Left lobe of liver (tissue), 2 donors: Measurements from ENCODE around the gene FEM1C. TPM values are rescaled to one million over a fixed set of nuclear protein-coding genes. Genes with fewer than 3 reads are reported as not detected.

Experiments
- ATAC-seq: fragments of 200-7000 bp; cut with Tn5 transposase; one replicate; pipeline ENCODE4 v1.9.1; 2020; ENCODE audit warnings: mild to moderate bottlenecking, moderate library complexity
- DNase-seq: peaks from one replicate; pipeline ENCODE4 v3.0.0-alpha.2; 2020; ENCODE audit warnings: low spot score
- total RNA-seq: library from RNA; stranded (reverse); gene quantifications from one replicate; pipeline ENCODE4 v1.2.1, GENCODE V29; 2021
- donor health status: DM: no; HTN: no; CAD: no; lungs with moderate emphysema.
- donor health status: DM: no; HTN: yes; CAD: no.

FEM1C gene
- total RNA-seq, 1 donor from 2014 or later, result 7.6 TPM

DNA sequence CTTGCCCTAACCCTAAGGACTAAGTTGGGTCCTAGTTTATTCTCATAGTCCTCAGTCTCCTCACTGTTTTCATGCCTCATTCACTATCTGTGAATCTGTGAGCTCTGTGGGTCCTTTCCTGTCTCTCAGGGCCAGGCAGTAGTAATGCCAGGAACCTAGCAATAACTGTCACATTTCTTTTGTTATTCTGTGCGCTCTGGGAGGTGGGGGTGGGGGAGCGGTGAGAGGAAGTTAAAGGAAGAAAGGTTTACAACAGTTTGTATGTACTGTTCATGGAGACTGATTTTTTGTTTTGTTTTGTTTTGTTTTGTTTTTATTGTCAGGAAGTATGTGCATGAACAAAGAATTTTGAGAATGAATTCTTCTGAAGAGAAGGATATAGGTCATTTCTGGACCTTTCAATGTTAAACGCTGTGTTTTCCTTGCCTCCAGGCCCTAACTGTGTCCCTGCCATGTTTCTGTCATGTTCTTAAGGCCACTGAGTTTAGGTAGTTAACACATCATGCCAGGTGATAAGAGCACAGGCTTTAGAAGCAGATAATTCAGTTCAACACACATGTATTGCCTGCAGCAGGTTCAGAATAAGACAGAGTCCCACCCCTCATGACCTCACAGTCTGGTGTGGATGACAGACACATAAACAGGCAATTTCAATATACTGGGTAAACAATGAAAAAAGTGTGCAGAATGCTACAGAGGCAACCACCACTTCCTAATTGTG is 13.3 kb upstream of the FEM1C start:
- peak; percentile 69 for ATAC-seq
- no peak for DNase-seq

DNA sequence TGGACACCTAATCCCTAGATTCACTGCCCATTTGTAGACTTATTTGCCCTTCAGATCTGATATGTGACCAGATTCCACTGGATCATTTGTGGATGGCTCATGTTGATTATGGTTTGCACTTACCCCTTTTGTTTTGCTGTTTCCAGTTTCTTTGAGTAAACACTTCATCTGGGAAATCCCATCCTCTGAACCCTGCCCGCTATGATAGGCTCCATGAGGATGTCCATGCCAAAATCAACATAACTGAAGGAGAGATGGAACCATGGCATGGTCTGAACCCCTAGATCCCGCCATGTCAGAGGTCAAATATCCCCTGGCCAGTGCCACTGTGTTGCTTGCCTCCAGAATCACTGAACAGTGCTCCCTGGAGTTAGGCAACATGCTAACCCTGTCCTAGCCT is 11.7 kb upstream of the FEM1C start:
- ATAC-seq (peak; percentile 42), DNase-seq (no peak)

DNA sequence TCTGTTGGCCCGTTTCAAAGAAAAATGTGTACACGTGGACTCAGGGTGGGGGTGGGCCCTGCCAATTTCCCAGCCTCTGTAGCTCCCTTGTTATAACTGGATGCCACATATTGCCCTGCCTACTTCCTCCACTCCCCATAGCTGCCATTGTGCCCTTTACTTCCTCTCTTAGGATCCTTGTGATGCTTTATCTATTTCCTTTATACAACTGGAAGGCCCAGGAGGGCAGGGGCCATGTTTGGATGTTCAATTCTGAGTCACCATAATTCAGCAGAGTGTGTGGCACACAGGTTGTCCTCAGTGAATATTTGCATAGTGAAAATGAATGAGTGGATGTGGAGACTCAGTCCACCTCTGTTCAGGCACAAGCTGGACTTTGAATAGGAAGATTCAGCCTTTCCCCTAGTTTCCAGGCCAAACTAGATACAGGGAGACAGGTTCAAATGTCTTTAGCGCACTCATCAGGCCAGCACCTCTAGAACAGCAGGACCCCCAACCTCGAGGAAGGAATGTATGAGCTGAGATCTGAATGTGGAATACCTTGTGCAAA is 10.6 kb upstream of the FEM1C start:
- DNase-seq, result no peak
- peak; percentile 70 for ATAC-seq

DNA sequence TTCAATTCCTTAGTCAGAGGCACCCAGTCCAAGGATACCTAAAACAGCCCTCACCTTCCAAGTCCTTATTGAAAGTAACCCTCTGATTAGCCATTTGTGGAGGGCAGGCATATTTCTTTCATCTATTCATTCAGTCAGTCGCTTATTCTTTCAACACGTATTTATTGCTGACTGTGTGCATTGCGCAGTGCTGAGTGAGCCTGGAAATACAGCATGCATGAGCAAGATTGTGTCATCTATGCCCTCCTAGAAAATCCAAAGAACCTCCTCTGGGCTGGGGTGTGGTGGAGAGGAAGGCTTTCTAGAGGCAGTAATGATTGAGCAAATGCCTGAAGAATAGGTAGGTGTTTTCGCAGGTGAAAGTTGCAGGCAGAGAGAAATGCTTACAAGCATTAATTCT is 8.5 kb upstream of the FEM1C start:
- DNase-seq (no peak), ATAC-seq (no peak)

DNA sequence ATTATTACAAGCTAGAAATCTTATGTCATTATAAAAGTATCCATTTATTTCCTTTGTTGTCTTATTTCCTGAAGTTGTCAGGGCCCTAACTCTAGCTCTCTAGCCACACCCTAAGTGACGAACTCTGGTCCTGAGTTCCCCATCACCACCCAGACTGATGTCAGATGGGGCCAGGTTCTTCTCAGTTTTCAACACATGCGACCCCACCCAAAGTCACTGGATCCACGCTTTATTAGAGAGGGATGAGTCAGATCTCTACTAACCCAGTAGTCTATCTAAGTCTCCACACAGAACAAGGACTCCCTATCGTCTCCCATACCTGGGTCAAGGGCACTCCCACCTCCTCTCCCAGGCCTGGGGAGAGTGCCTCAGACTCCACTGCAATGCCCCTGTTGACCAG is 6.8 kb upstream of the FEM1C start:
- ATAC-seq, result no peak
- DNase-seq, result no peak

DNA sequence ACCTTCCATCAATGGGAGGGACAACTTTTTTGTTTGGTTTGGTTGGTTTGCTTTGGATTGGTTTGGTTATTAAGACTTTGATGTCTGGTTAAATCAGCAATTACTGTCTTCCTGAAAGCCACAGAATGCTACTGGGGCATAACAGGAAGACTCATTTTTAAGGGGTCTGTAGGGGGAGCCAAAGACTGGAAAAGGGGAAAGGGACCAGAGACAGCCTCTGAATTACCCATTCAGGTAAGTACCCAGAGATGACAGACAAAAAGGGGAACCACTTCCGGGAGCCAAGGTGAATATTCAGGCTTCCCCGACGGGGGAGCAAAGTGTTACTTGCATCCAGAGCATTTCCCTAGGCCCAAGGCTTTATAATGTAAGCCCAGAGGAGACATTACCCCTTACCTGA is 4.6 kb upstream of the FEM1C start:
- DNase-seq (no peak), ATAC-seq (no peak)

DNA sequence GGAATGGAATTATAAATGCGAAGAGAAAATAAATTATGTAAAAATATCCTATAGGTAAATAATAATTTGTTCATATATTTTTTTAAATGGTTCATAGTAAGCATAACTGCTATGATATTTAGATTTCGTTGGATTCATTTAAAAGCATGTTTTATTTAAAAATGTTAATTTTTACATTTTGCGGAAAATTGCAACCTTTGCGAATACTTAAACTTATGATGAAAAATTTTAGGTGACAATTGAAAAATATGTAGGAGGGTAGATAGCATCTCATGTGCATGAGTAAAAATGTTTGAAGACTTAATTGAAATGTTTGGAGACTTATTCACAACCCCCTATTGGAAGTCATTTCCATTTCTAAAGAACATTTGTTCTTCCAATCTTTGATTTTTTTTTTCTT is 4.1 kb upstream of the FEM1C start:
- ATAC-seq (no peak), DNase-seq (no peak)

DNA sequence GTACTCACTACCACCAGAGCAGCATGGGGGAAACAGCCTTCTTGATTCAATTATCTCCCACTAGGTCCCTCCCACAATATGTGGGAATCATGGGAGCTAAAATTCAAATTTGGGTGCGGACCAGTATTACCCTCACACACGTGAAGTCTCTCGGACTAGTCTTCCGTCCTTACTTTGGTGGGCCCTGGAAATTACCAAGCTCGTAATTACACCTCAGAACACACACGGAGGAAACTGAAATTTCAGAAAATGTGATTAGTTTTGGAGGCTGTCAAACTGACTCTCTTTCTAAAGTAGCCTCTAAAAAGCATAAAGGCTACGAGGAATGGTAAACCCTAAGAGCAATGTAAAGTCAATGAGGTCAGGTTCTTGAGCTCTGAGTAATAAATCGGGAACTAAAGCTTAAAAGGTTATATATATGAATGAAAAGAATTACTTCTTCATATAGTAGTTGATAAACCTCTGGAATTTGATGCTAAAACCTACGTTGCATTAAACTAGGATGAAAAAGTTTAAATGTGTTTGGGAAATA is 842 bp upstream of the FEM1C start:
- no peak for ATAC-seq

DNA sequence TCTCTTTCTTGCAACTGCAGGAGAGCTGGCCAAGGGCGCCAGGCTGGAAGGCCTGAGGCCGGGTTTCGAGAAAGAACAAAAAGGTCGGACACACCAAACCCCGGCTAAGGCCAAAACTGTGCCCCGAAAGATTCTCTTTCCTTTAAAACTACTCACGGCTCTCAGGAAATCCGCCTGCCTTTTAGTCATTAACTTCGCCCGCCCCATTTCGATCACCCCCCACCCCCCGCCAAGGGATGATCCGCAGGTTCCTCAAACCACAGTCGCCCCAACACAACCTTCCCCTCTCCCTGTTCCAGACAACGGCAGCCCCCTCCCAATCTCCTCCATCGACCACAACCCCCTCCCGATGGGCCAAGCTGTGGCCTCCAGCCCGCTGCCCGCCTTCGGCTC is 536 bp downstream of the FEM1C start:
- ATAC-seq (peak; percentile 49), DNase-seq (peak; percentile 67)

More for the DNA sequence above, 842 bp upstream of the FEM1C start:
- DNase-seq, result no peak

DNA sequence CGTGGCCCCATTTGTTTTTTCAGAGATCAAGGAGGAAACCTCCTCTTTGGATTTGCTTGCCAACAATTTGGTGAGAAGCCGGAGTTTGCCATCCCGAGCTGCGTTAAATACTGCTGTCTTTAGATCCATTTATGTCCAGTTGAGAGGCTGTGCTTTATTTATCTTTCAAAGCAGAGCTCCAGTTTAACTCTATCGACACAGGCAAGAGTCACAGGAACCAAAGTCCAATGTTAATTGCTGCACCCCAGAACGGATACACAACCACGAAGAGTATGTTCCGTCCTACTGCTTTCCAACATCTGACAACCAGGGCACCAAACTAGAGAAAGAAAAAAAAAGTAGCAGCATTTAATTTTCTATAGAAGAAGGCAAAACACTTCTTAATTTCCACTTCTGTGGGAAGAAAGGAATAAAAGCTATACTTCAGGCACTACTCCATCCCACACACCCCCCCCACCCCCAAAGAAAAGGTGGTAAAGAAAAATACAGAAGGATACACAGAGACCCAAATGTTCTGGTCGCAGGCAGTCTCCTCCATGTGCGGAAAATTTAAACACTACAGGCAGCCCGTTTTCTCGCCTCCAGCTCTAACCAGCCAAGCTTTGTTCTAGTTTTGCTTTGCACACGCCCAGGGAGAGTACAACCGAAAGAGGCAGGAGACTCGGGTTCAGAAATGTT is 1.1 kb downstream of the FEM1C start:
- ATAC-seq (peak; percentile 47), DNase-seq (no peak)

DNA sequence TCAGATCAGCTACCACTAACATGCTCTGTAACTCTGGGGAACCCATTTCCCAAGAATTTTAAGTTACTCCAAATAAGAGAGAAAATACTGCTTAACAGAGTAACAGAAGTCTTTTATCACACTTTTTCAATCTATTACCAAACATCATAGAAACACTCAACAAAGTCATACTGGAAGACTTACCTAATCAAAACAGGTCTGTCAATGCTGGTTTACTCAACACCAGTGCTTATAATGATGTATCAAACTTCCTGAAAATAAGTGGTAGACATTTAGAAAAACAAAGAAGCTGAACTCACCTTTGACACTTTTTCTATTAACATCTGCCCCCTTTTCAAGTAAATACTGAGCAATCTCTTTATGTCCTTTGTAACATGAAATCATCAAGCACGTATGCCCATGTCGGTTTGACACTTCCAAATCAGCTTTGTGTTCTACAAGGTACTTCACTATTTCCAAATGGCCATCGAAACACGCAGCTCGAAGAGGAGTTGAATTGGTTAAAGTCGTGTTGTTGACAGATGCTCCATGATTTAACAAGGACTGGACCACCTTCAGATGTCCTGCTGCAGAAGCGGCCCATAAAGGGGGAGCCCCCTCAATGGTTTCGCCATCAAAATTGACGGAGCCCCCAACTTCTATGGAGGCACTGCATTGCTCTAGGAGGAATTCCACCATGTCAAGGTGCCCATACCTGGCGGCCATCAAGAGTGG is 1.8 kb downstream of the FEM1C start:
- no peak for ATAC-seq
- no peak for DNase-seq

DNA sequence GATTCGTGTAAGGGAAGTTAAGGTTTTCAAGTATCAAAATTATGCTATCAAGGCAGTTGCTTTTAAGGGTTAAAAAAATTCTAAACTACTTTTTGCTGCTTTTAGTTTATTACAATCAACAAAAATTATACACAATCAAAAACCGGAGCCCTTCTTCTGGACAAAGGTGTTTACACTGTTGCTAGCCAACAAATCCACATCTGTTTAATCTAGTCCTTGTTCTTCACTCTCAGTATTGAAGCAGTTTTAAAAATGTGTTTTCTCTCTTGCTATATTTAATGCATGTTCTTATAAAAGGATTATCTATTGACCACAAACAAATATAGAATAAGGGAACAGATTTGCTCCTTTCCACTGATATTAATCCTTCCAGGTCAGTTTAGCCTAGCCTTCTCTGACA is 2.5 kb downstream of the FEM1C start:
- ATAC-seq (no peak), DNase-seq (no peak)

DNA sequence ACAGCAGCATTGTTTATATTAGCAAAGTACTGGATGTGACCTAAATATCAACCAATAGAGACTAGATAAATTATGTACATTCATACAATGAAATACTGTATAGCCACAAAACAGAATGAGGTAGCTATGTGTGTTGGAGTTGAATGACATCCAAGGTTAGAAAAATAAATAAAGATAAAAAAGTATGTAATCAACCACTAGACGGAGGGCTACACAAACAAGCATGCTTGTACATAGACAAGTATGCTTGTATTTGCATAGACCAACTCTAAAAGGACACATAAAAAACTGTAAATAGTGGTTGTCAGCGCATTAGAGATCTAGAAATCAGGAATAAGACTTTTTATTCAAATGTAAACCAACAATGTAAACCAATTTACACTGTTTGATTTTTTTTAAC is 3.0 kb downstream of the FEM1C start:
- no peak for DNase-seq

DNA sequence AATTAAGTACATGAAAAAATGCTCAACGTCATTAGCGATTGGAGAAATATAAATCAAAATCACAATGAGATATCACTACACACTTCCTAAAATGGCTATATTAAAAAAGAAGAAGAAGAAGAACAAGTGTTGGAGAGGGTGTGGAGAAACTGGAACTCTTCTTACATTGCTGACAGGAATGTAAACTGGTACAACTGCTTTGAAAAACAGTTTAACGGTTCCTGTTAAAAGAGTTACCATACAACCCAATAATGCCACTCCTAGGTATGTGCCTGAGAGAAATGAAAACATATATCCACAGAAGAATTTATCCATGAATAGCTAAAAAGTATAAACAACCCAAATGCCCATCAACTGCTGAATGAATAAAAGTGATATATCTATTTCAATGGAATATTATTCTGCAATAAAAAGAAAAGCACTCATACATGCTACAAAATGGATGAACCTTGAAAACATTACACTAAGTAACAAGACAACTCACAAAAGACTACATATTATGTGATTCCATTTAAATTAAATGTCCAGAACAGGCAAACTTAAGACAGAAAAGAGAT is 9.0 kb downstream of the FEM1C start:
- DNase-seq (no peak), ATAC-seq (no peak)

More for the DNA sequence above, 3.0 kb downstream of the FEM1C start:
- no peak for ATAC-seq

DNA sequence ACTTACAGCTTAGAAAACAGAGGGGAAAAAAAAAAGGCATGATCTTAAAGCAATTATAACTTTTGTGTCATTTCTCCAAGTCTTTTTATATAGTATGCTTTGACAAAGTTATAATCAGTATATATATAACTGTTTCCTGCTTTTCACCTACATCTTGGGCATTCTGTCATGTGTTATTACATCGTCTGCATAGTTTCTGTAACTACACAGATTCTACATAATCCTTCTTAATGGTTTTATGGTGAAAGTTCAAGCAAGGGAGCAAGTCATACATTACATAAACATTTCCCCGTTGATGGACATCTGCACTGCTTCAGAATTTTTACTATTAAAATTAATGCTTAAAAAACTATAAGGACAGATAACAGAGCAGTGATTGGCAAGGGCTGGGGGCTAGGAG is 12.1 kb downstream of the FEM1C start:
- ATAC-seq (no peak), DNase-seq (no peak)

DNA sequence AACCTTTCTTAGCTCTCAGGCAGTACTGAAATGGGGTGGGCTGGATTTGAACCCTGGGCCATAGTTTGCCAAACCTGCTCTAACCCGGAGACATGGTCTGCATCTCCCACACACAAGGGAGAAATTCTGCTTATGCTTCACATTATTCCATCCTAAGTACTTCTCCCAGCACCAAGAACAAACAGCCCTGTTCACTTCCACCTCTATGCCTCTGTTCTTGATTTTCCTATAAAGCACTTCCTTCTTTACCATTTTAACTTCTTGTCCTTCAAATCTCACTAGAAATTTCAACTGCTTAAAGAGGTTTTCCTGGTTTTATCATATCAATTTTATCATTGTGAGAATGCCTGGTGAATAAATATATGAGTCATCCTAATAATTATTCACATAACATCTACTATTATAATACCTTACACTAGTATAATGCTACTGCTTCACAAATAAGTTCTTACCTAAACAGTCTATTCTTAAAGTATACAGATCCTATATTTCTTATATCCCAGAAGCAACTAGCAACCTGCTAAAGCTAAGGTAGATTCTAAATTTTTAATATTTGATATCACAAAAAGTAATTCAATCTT is 12.7 kb downstream of the FEM1C start:
- ATAC-seq, result no peak
- no peak for DNase-seq

DNA sequence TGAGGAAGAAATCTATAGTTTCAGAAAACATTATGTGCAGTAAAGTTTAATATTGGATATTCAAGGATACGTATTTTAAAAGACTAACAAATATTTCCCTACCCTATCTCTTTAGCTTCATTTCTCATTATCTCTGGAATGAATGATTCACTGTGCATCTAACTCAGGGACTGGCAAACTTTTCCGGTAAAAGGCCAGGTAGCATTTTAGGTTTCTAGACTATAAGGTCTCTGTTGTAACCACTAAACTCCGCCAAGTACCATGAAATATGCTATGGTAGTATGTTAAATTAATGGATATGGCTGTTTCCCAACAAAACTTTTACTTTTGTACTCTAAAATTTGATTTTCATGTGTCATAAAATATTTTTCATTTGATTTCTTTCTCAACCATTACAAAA is 13.2 kb downstream of the FEM1C start:
- ATAC-seq (no peak), DNase-seq (no peak)

DNA sequence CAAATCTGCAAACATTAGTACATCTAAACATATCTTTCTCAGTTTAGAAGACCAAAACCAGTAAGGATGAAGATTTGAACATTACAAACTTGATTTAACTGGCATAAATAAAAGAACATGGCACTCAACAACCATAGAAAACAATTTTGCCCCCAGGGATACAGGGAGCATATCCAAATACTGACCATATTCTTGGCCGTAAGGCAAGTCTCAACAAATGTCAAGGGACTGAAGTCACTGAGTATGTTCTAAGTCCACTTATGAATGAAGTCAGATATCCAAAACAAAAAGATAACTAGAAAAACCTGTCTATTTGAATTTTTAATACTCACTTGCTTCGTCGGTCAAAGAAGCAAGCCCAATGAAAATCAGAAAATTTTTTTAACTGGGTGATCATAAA is 14.1 kb downstream of the FEM1C start:
- DNase-seq (no peak), ATAC-seq (peak; percentile 31)

DNA sequence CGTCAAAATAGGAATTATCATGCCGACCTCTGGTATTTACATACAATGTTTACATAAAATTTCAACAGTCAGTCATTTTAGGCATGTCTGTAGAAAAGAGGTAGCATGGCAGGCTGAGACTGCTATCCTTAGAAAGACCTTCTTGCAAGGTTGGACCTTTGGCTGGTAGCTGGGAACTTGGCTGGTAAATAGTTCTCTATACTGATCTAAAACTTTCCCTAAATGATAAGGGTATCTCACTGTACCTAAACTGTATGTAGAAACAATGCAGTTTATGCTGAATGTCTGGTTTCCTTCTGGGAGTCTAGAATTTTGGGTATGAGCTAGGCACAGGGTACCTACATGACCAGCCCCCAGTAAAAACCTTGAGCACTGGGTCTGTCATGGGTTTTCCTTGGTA is 18.0 kb downstream of the FEM1C start:
- DNase-seq (no peak), ATAC-seq (no peak)

DNA sequence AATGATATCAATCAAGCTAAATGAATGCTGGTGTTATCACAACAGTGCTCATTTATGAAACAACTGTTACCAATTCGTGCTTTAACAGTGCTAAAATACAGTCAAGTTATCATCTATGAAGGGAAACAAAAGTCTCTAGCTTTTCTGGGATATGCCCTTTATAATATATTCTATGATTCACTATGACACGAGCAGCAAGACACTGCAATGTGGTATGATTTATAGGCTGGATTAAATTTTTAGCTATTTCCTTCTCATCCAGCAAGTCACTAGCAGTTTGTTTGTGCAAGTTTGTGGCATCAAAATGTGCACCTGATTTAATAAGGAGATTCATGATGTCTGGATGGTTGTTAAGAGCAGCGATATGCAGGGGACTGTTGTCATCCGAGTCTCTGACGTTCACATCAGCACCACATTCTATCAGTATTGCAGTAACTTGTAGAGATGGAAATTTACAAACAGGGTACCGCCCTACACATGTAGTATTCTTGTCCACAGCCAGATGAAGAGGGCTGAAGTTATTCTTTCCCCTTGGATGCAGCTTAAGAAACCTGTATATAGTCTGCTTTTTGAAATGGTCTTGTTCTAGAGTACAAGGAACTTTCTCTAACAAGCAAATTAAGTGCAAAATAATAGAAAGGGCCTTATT is 20.3 kb downstream of the FEM1C start:
- ATAC-seq, result no peak
- DNase-seq, result no peak
